ENCODE results near the gene TUBGCP2.

GRCh38 chr10:133281084-133281483 is 27.6 kb downstream of the TUBGCP2 start:
- TF ChIP-seq CTCF (conservative IDR thresholded peaks at IDR 0.05; ENCODE audit: low read depth, low read length) (no peak), EZH2 (IDR thresholded peaks at IDR 0.05; ENCODE audit: borderline replicate concordance, low read depth, low read length, poor library complexity, severe bottlenecking) (no peak)

Measured in A673 (cell line).